GM12878 (cell line): Measurements from ENCODE around the gene SEC24D. TPM values are rescaled to one million over a fixed set of nuclear protein-coding genes. Genes with fewer than 3 reads are reported as not detected.

ENCODE experiments used
- ATAC-seq: fragments of 200-7000 bp; cut with Tn5 transposase; 3 replicates; pipeline ENCODE4 v1.9.1; 2020; ENCODE audit warnings: mild to moderate bottlenecking, moderate library complexity
- BruUV-seq: library from RNA; stranded (reverse); fragments of 400-500 nt; replicated peaks from 2 replicates; lab custom pipeline; 2021; lab: Mats Ljungman, UMichigan
- CTCF ChIA-PET: fragments of 300-600 bp; sonication (Branson Sonifier 250); formaldehyde crosslinking; extraction: SDS; loops from one replicate; lab custom pipeline; 2021; ENCODE audit warnings: inconsistent platforms; lab: Yijun Ruan, JAX
- POLR2A ChIA-PET: fragments of 350-600 bp; formaldehyde crosslinking; extraction: SDS; loops from one replicate; lab custom pipeline; 2021; ENCODE audit warnings: inconsistent platforms; lab: Charles Lee
- RAD21 ChIA-PET: fragments of 300-600 bp; sonication (Branson Sonifier 250); formaldehyde crosslinking; loops from one replicate; lab custom pipeline; 2023; ENCODE audit warnings: antibody characterized with exemption; ENCODE audit not compliant: unreplicated experiment; lab: Charles Lee
- SMC1A ChIA-PET: fragments of 300-600 bp; sonication (Branson Sonifier 250); formaldehyde crosslinking; loops from one replicate; lab custom pipeline; 2023; ENCODE audit not compliant: unreplicated experiment, uncharacterized antibody; lab: Charles Lee
- DNase-seq: peaks from one replicate; pipeline ENCODE4 v3.0.0-alpha.2; 2011; ENCODE audit warnings: low read depth, low spot score
- FAIRE-seq: peaks from 3 replicates; lab custom pipeline; 2011; peaks lifted over from hg19 to GRCh38; lab: Jason Lieb, UNC
- H2AFZ ChIP-seq: 2 replicates; pipeline ENCODE4 v1.6.0; 2011; ENCODE audit warnings: low read depth, low read length, control low read depth; ENCODE audit not compliant: control insufficient read depth
- H3K27ac ChIP-seq: 2 replicates; pipeline ENCODE4 v1.5.1; 2011; ENCODE audit warnings: control low read depth; ENCODE audit not compliant: control insufficient read depth, insufficient read depth
- H3K27me3 ChIP-seq, 2 experiments: replicated peaks in 1 of 2; 2 replicates each; pipeline versions ENCODE4 v1.6.0 to v1.6.1; 2011; ENCODE audit warnings: low read length in 1 of 2; ENCODE audit not compliant: control insufficient read depth in 2 of 2, insufficient read depth in 2 of 2
- H3K36me3 ChIP-seq, 2 experiments: 2 replicates each; pipeline ENCODE4 v1.5.1; 2011; ENCODE audit warnings: low read length in 1 of 2; ENCODE audit not compliant: control insufficient read depth in 2 of 2, insufficient read depth in 2 of 2
- H3K4me1 ChIP-seq: 2 replicates; pipeline ENCODE4 v1.6.1; 2011; ENCODE audit warnings: mild to moderate bottlenecking, low read length, moderate library complexity, mixed read lengths; ENCODE audit not compliant: control insufficient read depth, insufficient read depth
- H3K4me2 ChIP-seq: 2 replicates; pipeline ENCODE4 v1.6.0; 2011; ENCODE audit warnings: control low read depth; ENCODE audit not compliant: control insufficient read depth, insufficient read depth
- H3K4me3 ChIP-seq: fragments of 200-600 bp; sonication (generic); 2 replicates; pipeline ENCODE4 v1.5.1; 2016
- H3K79me2 ChIP-seq: 2 replicates; pipeline ENCODE4 v1.6.0; 2011; ENCODE audit warnings: low read length; ENCODE audit not compliant: control insufficient read depth, insufficient read depth
- H3K9ac ChIP-seq: 2 replicates; pipeline ENCODE4 v1.8.0; 2011; ENCODE audit warnings: low read length, control low read depth, mixed read lengths; ENCODE audit not compliant: control insufficient read depth, insufficient read depth
- H3K9me3 ChIP-seq: replicated peaks from 3 replicates; pipeline ENCODE4 v1.5.1; 2011; ENCODE audit warnings: mild to moderate bottlenecking, low read length; ENCODE audit not compliant: control insufficient read depth, insufficient read depth
- H4K20me1 ChIP-seq: 2 replicates; pipeline ENCODE4 v1.6.0; 2011; ENCODE audit not compliant: control insufficient read depth, insufficient read depth
- BHLHE40 ChIP-seq, 2 experiments: fragments of 450-650 bp in 1 of 2; IDR thresholded peaks; 2 replicates each; pipeline ENCODE4 v1.6.1; 2011 to 2017; ENCODE audit warnings: low read depth in 2 of 2, borderline replicate concordance in 1 of 2, improper control_type of control experiment in 1 of 2, low read length in 1 of 2, mild to moderate bottlenecking in 1 of 2
- HDGF ChIP-seq: fragments of 450-650 bp; IDR thresholded peaks from 2 replicates; pipeline ENCODE4 v1.6.1; 2016; ENCODE audit warnings: antibody characterized with exemption
- IKZF2 ChIP-seq, 2 experiments: fragments of 450-650 bp; IDR thresholded peaks; 2 replicates each; pipeline ENCODE4 v1.6.1; 2017; ENCODE audit warnings: mild to moderate bottlenecking in 2 of 2, moderate library complexity in 2 of 2
- NBN ChIP-seq: fragments of 450-650 bp; IDR thresholded peaks from 2 replicates; pipeline ENCODE4 v1.6.1; 2016
- POLR2A ChIP-seq: IDR thresholded peaks from 2 replicates; pipeline ENCODE4 v1.6.1; 2011; ENCODE audit warnings: low read depth, mild to moderate bottlenecking, low read length
- POLR2AphosphoS5 ChIP-seq: IDR thresholded peaks from 2 replicates; pipeline ENCODE4 v1.6.1; 2011; ENCODE audit warnings: mild to moderate bottlenecking, low read length, inconsistent platforms
- RUNX3 ChIP-seq: IDR thresholded peaks from 2 replicates; pipeline ENCODE4 v1.6.1; 2012; ENCODE audit warnings: low read length, inconsistent platforms
- TAF1 ChIP-seq: IDR thresholded peaks from 2 replicates; pipeline ENCODE4 v1.6.1; 2011; ENCODE audit warnings: mild to moderate bottlenecking, low read depth, low read length, borderline replicate concordance
- ZNF274 ChIP-seq: IDR thresholded peaks from one replicate; pipeline ENCODE4 v1.8.0; 2011; ENCODE audit not compliant: insufficient read length, insufficient read depth
- WGBS: methylation state at CpG from one replicate; pipeline ENCODE4 v1.1.6; 2016; ENCODE audit warnings: low lambda C conversion rate; ENCODE audit not compliant: insufficient replicate concordance, insufficient coverage; ENCODE audit errors: missing lambda C conversion rate; 5-methylcytosine and 5-hydroxymethylcytosine counted together
- in situ Hi-C: fragments of 300-500 bp; cut with MboI; formaldehyde crosslinking; loops from 9 replicates; pipeline ENCODE4 v1.14.3; 2018; ENCODE audit warnings: mixed read lengths
- intact Hi-C: fragments of 100-400 bp; cut with micrococcal nuclease; formaldehyde crosslinking; loops from one replicate; pipeline ENCODE4 v1.14.2; 2022; ENCODE audit not compliant: unreplicated experiment
- polyA plus RNA-seq, 11 experiments: library from polyadenylated mRNA; depleted of rRNA in 4 of 11; unstranded in 6 of 11; stranded (reverse) in 5 of 11; fragments of >200 nt; fragmentation: Nextera tagmentation in 4 of 11; fragmentation: Illumina TruSeq in 1 of 11; extraction: Ambion mirVana in 4 of 11; extraction: Trizol in 1 of 11; gene quantifications; 1 replicate in 1 of 11; 2 replicates in 10 of 11; pipeline versions ENCODE4 v1.2.1 to v1.2.3, GENCODE V29; 2011 to 2016; ENCODE audit warnings: inconsistent platforms in 2 of 11, missing spikeins in 2 of 11, low read depth in 1 of 11
- total RNA-seq, 4 experiments: library from RNA; depleted of rRNA in 3 of 4; stranded (reverse); fragments of >200 nt in 3 of 4; fragmentation: Illumina TruSeq in 1 of 4; extraction: Trizol in 1 of 4; gene quantifications; 2 replicates each; pipeline versions ENCODE4 v1.2.1 to v1.2.3, GENCODE V29; 2013 to 2021
- TF ChIP-seq, protein P1 (sequence below): fragments of 450-650 bp; IDR thresholded peaks from 2 replicates; pipeline ENCODE4 v1.6.1; 2018; ENCODE audit warnings: mild to moderate bottlenecking, low read depth, moderate library complexity; ENCODE audit not compliant: partially characterized antibody
- TF ChIP-seq, protein P2 (sequence below): fragments of 450-650 bp; IDR thresholded peaks from 2 replicates; pipeline ENCODE4 v1.6.1; 2017; ENCODE audit warnings: low read depth, mild to moderate bottlenecking, moderate library complexity

The SEC24D gene
- total and polyA plus RNA-seq, 10 of the 15 experiments (the other 5 are each of a cell fraction or from before 2014, with no cell fraction given): 12.8 to 61.9 (median 25.6) TPM

DNA sequence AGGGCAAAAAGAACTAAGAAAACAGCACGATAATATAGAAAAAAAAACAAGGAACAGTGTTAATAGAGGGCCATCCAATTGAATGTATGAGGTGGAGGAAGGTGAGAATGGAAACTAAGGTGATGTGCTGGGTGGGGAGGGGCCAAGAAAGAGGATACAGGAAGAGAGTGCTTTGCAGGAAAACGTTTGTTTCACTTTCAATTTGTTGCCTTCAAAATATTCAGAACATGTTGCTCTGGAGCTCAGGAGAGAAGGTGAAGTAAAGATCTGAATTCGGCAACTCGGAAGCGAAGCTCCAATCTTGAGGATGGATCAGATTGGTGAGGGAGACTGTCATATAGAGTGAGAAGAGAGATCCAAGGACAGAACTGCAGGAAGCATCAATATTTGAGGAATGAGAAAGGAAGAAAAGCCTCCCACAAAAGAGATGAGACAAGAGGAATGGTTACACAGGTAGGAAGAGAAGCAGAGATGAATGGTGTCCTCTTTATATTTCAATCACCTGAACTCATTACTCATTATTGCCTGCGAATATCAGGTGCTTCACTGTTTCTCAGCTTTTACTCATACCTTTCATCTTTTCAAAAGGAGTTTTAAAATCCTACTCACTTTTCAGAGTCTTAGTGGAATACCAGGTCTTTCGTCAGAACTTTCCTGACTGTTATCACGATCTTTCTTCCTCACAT, 14.7 kb upstream of the SEC24D start:
- in situ Hi-C loops: no loop called here
- ATAC-seq (peak; percentile 92), FAIRE-seq (peak; percentile 27), DNase-seq (no peak)
- H3K27me3 ChIP-seq: no peaks in the 10 kb centered on the region; a peak in 1 of 4 replicates
- RAD21 ChIA-PET: interaction anchor here (0.6 to 1.6 kb wide), 4 partner anchors 11 to 427 kb away, joined by 3 to 6 read pairs (median 4); no protein-coding TSS in a partner anchor
- H2AFZ ChIP-seq: peak overlapping the region; percentile 84
- peak overlapping the region; percentile 79 for H3K4me2 ChIP-seq
- BruUV-seq: TSS peak; percentile 97
- H3K27ac ChIP-seq: peak overlapping the region; percentile 34
- peak overlapping the region; percentile 11; the same call in 1 of the 2 replicates for H3K9ac ChIP-seq
- TF ChIP-seq POLR2A: 0 out of 2 replicates have a peak, but pooled peaks have one; percentile 33
- no peak for TF ChIP-seq BHLHE40 (IDR thresholded peaks at IDR 0.05; ENCODE audit: borderline replicate concordance in 1 of 2, low read depth in 2 of 2, low read length in 1 of 2)
- TF ChIP-seq, protein P1, sequence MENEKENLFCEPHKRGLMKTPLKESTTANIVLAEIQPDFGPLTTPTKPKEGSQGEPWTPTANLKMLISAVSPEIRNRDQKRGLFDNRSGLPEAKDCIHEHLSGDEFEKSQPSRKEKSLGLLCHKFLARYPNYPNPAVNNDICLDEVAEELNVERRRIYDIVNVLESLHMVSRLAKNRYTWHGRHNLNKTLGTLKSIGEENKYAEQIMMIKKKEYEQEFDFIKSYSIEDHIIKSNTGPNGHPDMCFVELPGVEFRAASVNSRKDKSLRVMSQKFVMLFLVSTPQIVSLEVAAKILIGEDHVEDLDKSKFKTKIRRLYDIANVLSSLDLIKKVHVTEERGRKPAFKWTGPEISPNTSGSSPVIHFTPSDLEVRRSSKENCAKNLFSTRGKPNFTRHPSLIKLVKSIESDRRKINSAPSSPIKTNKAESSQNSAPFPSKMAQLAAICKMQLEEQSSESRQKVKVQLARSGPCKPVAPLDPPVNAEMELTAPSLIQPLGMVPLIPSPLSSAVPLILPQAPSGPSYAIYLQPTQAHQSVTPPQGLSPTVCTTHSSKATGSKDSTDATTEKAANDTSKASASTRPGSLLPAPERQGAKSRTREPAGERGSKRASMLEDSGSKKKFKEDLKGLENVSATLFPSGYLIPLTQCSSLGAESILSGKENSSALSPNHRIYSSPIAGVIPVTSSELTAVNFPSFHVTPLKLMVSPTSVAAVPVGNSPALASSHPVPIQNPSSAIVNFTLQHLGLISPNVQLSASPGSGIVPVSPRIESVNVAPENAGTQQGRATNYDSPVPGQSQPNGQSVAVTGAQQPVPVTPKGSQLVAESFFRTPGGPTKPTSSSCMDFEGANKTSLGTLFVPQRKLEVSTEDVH: no peak
- TF ChIP-seq RUNX3: no peak
- TF ChIP-seq POLR2AphosphoS5: peak; percentile 56; the same call in 1 of the 2 replicates
- TF ChIP-seq, protein P2, sequence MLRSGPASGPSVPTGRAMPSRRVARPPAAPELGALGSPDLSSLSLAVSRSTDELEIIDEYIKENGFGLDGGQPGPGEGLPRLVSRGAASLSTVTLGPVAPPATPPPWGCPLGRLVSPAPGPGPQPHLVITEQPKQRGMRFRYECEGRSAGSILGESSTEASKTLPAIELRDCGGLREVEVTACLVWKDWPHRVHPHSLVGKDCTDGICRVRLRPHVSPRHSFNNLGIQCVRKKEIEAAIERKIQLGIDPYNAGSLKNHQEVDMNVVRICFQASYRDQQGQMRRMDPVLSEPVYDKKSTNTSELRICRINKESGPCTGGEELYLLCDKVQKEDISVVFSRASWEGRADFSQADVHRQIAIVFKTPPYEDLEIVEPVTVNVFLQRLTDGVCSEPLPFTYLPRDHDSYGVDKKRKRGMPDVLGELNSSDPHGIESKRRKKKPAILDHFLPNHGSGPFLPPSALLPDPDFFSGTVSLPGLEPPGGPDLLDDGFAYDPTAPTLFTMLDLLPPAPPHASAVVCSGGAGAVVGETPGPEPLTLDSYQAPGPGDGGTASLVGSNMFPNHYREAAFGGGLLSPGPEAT: 0 out of 2 replicates have a peak, but pooled peaks have one; percentile 17
- TF ChIP-seq NBN: peak; percentile 72; the same call in 1 of the 2 replicates
- TF ChIP-seq ZNF274: no peak
- peak; percentile 65; the same call in 1 of the 2 replicates for TF ChIP-seq HDGF
- peak; percentile 46; the same call in 1 of the 2 replicates for TF ChIP-seq TAF1
- peak in 1 of 2 experiments; percentile 10; a peak in 1 of 4 replicates for TF ChIP-seq IKZF2 (IDR thresholded peaks at IDR 0.05)
- WGBS: 48% methylated on average over 8 of the region's 8 CpGs
- H3K4me3 ChIP-seq: peak overlapping the region; percentile 76
- peaks cover 3% of the 10 kb centered on the region; the same call in 1 of the 2 replicates for H3K4me1 ChIP-seq
- H3K79me2 ChIP-seq: no peaks in the 10 kb centered on the region
- CTCF ChIA-PET: interaction anchor here (0.7 to 7.0 kb wide), 8 partner anchors 11 to 109 kb away, joined by 3 to 45 read pairs (median 4); partner anchors contain the start of gene SYNPO2
- no peaks in the 10 kb centered on the region for H3K9me3 ChIP-seq
- intact Hi-C loops: no loop called here
- POLR2A ChIA-PET: interaction anchor here (1.0 to 1.5 kb wide), 3 partner anchors 12 to 14 kb away, joined by 3 to 5 read pairs (median 3); no protein-coding TSS in a partner anchor
- SMC1A ChIA-PET: interaction anchor here (0.7 to 3.8 kb wide), 7 partner anchors 12 to 166 kb away, joined by 3 to 19 read pairs (median 4); partner anchors contain the start of gene METTL14
- no peaks in the 10 kb centered on the region for H4K20me1 ChIP-seq
- H3K36me3 ChIP-seq: no peaks in the 10 kb centered on the region
